HG02759 (cell line): ENCODE measurements around the gene TBCD.
"Not testable (repeated sequence)": the region's sequence is repeated elsewhere in the genome, so short reads cannot be mapped to it uniquely, and the experiment has no call there.

ENCODE experiments used
- ATAC-seq: cut with Tn5 transposase; IDR thresholded peaks from one replicate; pipeline ENCODE4 v1.9.1; 2021; ENCODE audit warnings: mild to moderate bottlenecking, moderate library complexity; ENCODE audit not compliant: unreplicated experiment

TBCD gene

GRCh38 chr17:82948081-82948511, 196.2 kb downstream of the TBCD start:
- ATAC-seq = no peak

- no peak for ATAC-seq
Observed at GRCh38 chr17:82948957-82949356, 197.1 kb downstream of the TBCD start.

- ATAC-seq = no peak
Observed at GRCh38 chr17:82949361-82949760, 197.5 kb downstream of the TBCD start.

- ATAC-seq = no peak
Observed at GRCh38 chr17:82949984-82950383, 198.1 kb downstream of the TBCD start.

GRCh38 chr17:82950525-82951102, 198.7 kb downstream of the TBCD start:
- ATAC-seq = no peak

GRCh38 chr17:82952019-82952418, 200.2 kb downstream of the TBCD start:
- ATAC-seq = no peak

GRCh38 chr17:82955106-82955505, 203.2 kb downstream of the TBCD start:
- ATAC-seq = not testable (repeated sequence)

- not testable (repeated sequence) for ATAC-seq
Observed at GRCh38 chr17:82955627-82956026, 203.8 kb downstream of the TBCD start.

- ATAC-seq = no peak
Observed at GRCh38 chr17:82956146-82956725, 204.4 kb downstream of the TBCD start.

- ATAC-seq = no peak
Observed at GRCh38 chr17:82956726-82957468, 205.0 kb downstream of the TBCD start.

GRCh38 chr17:82957469-82957795, 205.6 kb downstream of the TBCD start:
- no peak for ATAC-seq

GRCh38 chr17:82957961-82958561, 206.2 kb downstream of the TBCD start:
- no peak for ATAC-seq

- ATAC-seq = no peak
Observed at GRCh38 chr17:82959242-82959930, 207.5 kb downstream of the TBCD start.

- no peak for ATAC-seq
Observed at GRCh38 chr17:82959990-82960418, 208.1 kb downstream of the TBCD start.

GRCh38 chr17:82960419-82961271, 208.8 kb downstream of the TBCD start:
- no peak for ATAC-seq

- no peak for ATAC-seq
Observed at GRCh38 chr17:82961366-82962162, 209.7 kb downstream of the TBCD start.

- ATAC-seq = no peak
Observed at GRCh38 chr17:82962163-82962720, 210.4 kb downstream of the TBCD start.

GRCh38 chr17:82963104-82963950, 211.5 kb downstream of the TBCD start:
- no peak for ATAC-seq
